ENCODE measurements around the gene EMSY. TPM values are rescaled to one million over a fixed set of nuclear protein-coding genes. Genes with fewer than 3 reads are reported as not detected.
"Not testable (repeated sequence)": the region's sequence is repeated elsewhere in the genome, so short reads cannot be mapped to it uniquely, and the experiment has no call there.

EMSY gene
- polyA plus RNA-seq, 1 donor: 16.3 TPM

DNA sequence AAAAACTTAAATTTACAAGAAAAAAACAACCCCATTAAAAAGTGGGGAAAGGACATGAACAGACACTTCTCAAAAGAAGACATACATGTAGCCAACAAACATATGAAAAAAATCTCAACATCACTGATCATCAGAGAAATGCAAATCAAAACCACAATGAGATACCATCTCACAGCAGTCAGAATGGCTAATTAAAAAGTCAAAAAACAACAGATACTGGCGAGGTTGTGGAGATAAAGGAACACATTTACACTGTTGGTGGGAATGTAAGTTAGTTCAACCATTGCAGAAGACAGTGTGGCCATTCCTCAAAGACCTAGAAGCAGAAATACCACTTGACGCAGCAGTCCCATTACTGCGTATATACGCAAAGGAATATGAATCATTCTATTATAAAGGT is 150.3 kb downstream of the EMSY start:
- H3K4me1 ChIP-seq (ENCODE audit: control insufficient read depth, insufficient read depth, low read length); H3K9me3 ChIP-seq (ENCODE audit: control insufficient read depth, low read depth, low read length); H3K36me3 ChIP-seq (ENCODE audit: control insufficient read depth, insufficient read depth, low read length); H3K4me3 ChIP-seq (ENCODE audit: low read length); DNase-seq; H3K27ac ChIP-seq (ENCODE audit: low read length); H3K27me3 ChIP-seq (ENCODE audit: control insufficient read depth, insufficient read depth, low read length): not testable (repeated sequence)
- WGBS (ENCODE audit: insufficient coverage, low lambda C conversion rate): 92% methylated on average over 2 of the region's 4 CpGs

DNA sequence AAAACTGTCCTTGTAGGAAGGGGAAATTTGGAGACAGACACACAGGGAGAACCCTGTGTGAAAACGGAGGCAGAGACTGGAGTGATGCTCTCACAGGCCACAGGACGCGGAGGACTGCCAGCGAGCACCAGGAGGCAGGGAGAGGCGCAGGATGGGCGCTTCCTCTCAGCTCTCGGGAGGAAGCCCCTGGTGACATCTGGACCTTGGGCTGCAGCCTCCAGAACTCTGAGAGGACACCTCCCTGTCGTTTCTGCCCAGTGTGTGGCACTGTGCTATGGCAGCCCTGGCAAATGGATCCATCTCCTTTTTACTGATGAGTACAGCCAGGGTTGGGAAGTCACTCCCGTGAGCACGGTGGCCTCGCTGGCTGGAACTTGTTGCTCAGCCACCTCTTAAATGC is 151.8 kb downstream of the EMSY start:
- Histone ChIP-seq H3K4me1 (ENCODE audit: control insufficient read depth, insufficient read depth, low read length) (no peaks in the 10 kb centered on the region), H3K27ac (ENCODE audit: low read length) (no peak overlapping the region), H3K4me3 (ENCODE audit: low read length) (no peak overlapping the region), H3K36me3 (ENCODE audit: control insufficient read depth, insufficient read depth, low read length) (no peaks in the 10 kb centered on the region), H3K9me3 (ENCODE audit: control insufficient read depth, low read depth, low read length) (no peaks in the 10 kb centered on the region), H3K27me3 (ENCODE audit: control insufficient read depth, insufficient read depth, low read length) (peaks cover 2% of the 10 kb centered on the region)
- DNase-seq: no peak
- no CpG with 5 or more reads among the region's 11 CpGs for WGBS (ENCODE audit: insufficient coverage, low lambda C conversion rate)

DNA sequence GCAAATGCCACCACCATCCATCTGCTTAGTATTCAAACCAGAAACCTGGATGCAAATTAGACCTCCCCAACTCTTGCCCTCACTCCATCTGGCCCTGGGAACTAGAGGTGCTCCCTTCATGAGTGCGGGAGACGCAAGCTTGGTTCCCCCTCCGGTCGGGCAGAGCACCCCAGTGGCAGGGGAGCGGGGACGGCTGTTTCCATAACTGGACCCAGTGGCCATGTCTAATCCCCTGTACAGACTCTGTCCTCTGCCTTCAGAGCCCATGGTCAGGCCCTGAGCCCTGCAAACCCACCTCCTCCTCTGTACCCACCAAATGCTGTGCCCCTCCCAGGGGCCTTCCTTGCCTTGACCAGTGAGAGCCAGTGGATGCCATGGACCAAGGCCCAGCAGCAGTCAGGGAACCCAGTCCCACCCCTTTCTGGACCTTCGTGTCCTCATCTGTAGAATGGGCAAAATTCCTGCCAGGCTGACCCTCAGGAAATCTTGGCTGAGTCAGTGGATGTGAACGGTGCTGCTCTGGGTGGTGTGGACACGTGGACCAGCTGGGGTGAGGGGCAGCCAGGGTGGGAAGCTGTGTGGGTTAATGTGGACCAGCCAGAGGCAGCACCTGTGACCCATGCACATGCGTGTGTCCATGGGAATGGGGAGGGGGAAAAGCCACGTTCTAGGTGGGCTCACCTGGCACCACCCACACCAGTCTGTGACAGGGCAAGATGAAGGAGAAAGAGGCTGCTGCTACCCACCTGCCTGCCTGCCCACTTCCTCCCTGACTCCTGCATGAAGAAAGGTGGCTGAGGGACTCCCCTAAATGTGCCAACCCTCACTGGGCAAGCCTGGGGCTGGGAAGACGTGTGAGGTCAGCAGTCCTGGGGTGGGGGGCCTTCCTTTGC is 153.0 kb downstream of the EMSY start:
- H3K4me3 ChIP-seq (ENCODE audit: low read length): no peak overlapping the region
- peaks cover 9% of the 10 kb centered on the region for H3K4me1 ChIP-seq (ENCODE audit: control insufficient read depth, insufficient read depth, low read length)
- DNase-seq: no peak
- no peaks in the 10 kb centered on the region for H3K36me3 ChIP-seq (ENCODE audit: control insufficient read depth, insufficient read depth, low read length)
- no CpG with 5 or more reads among the region's 12 CpGs for WGBS (ENCODE audit: insufficient coverage, low lambda C conversion rate)
- no peak overlapping the region for H3K27ac ChIP-seq (ENCODE audit: low read length)
- peaks cover 2% of the 10 kb centered on the region for H3K27me3 ChIP-seq (ENCODE audit: control insufficient read depth, insufficient read depth, low read length)
- H3K9me3 ChIP-seq (ENCODE audit: control insufficient read depth, low read depth, low read length): no peaks in the 10 kb centered on the region

DNA sequence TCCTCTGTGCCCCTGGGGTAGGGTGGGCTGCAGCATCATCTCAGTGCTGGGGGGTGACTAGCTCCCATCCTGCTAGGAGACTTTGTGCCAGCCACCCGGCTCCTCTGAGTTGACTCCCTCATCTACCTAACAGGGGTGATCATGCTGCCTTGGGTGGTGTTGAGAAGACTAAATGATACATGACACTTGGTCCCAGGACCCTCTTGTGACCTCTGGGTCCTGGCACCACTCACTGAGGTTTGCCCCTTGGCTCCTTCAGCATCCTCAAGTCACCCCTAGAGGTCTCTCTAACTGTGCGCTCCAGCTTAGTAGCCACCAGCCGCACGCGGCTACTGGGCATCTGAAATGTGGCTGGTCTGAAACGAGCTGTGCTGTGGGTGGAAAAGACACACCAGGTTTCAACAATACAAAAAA is 153.6 kb downstream of the EMSY start:
- Histone ChIP-seq H3K27ac (ENCODE audit: low read length) (no peak overlapping the region), H3K4me1 (ENCODE audit: control insufficient read depth, insufficient read depth, low read length) (peaks cover 14% of the 10 kb centered on the region), H3K4me3 (ENCODE audit: low read length) (no peak overlapping the region), H3K27me3 (ENCODE audit: control insufficient read depth, insufficient read depth, low read length) (peaks cover 2% of the 10 kb centered on the region), H3K36me3 (ENCODE audit: control insufficient read depth, insufficient read depth, low read length) (no peaks in the 10 kb centered on the region), H3K9me3 (ENCODE audit: control insufficient read depth, low read depth, low read length) (no peaks in the 10 kb centered on the region)
- 17% methylated on average over 4 of the region's 6 CpGs for WGBS (ENCODE audit: insufficient coverage, low lambda C conversion rate)
- DNase-seq: no peak

DNA sequence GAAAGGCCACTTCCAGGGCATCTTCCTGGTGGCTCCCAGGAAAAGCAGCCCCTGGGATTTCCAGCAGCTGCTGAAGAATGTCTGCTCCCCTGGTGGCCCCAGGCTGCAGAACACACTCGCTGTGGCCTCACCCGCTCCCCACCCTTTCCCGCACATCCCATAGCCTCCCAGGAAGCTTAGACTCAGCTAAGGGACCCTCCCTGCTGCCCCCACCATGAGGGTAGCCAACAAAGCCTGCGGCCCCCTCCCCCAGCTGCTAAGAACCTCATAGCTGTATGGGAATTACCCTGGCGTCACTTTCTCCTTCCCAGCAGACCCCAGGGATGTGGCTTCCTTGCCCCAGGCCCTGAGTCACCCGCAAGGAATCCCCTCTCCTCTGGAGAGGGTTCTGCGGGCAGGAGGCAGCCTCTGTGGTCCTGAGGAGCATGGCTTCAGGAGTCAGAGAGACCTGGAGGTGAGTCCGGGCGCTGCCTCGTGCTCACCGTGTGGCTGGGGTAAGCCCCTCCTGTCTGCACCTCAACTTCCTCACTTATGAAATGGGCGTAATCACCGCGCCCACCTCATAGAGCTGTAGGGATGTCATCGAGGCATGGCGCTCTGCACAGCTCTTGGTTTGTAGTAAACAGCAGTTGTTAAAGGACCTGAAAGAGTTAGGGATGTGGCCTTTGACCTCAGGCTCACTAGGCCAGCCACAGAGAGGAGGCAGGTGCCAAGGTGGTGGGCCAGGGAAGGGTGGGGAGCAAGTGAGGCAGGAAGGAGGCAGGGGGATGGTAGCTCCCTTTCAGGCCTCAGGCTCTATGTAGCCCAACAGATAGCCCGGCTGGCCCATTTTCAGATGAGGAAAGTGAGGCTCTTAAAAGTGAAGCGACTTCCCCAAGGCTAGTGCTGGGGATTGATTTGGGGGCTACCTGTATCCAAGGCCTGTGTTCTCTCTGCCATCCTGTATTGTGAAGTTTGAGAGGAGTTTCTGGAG is 154.5 kb downstream of the EMSY start:
- H3K27me3 ChIP-seq (ENCODE audit: control insufficient read depth, insufficient read depth, low read length): peaks cover 2% of the 10 kb centered on the region
- no peak for DNase-seq

DNA sequence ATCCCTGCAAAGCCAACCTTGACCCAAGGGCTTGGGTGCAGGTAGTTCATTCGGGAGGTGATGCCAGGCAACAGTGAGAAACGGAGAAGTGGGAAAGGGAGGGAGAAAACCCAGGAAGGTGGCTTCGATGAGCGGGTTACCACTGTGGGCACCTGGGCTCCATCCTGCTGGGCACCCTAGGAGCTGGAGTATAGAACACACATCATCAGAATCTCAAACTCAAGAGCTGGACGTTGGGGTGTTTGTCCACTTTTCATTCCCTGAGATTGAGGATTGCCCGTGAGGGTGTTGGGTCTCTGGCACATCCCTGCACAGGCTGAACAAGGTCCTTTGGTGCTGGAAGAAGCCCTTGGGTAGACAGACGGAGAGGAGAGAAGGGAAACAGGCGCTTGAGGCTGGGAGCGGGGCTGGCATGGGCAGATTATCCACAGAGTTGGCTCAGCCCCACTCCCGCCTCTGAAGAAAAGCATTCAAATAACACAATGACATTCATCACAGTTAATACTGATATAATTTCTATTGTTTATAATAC is 155.4 kb downstream of the EMSY start:
- Histone ChIP-seq H3K36me3 (ENCODE audit: control insufficient read depth, insufficient read depth, low read length) (no peaks in the 10 kb centered on the region), H3K4me3 (ENCODE audit: low read length) (no peak overlapping the region), H3K27me3 (ENCODE audit: control insufficient read depth, insufficient read depth, low read length) (peaks cover 2% of the 10 kb centered on the region), H3K4me1 (ENCODE audit: control insufficient read depth, insufficient read depth, low read length) (peaks cover 21% of the 10 kb centered on the region), H3K9me3 (ENCODE audit: control insufficient read depth, low read depth, low read length) (no peaks in the 10 kb centered on the region), H3K27ac (ENCODE audit: low read length) (no peak overlapping the region)
- 100% methylated on average over 2 of the region's 10 CpGs for WGBS (ENCODE audit: insufficient coverage, low lambda C conversion rate)
- DNase-seq: no peak

More for the DNA sequence above, 154.5 kb downstream of the EMSY start:
- 100% methylated on average over 1 of the region's 18 CpGs for WGBS (ENCODE audit: insufficient coverage, low lambda C conversion rate)
- H3K9me3 ChIP-seq (ENCODE audit: control insufficient read depth, low read depth, low read length): no peaks in the 10 kb centered on the region
- no peak overlapping the region for H3K27ac ChIP-seq (ENCODE audit: low read length)
- H3K4me3 ChIP-seq (ENCODE audit: low read length): no peak overlapping the region
- peaks cover 14% of the 10 kb centered on the region for H3K4me1 ChIP-seq (ENCODE audit: control insufficient read depth, insufficient read depth, low read length)
- no peaks in the 10 kb centered on the region for H3K36me3 ChIP-seq (ENCODE audit: control insufficient read depth, insufficient read depth, low read length)

DNA sequence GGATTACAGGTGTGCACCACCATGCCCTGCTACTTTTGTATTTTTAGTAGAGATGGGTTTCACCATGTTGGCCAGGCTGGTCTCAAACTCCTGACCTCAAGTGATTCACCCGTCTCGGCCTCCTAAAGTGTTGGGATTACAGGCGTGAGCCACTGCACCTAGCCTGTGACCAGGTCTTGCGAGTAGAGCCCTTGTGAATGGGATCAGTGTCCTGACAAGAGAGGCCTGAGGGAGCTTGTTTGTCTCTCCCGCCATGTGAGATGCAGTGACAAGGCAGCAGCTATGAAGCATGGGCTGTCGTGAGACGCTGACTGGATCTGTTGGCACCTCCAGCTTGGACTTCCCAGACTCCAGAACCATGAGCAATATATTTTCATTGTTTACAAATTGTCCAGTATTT is 156.5 kb downstream of the EMSY start:
- no CpG with 5 or more reads among the region's 7 CpGs for WGBS (ENCODE audit: insufficient coverage, low lambda C conversion rate)
- no peak overlapping the region for H3K27ac ChIP-seq (ENCODE audit: low read length)
- no peak for DNase-seq

DNA sequence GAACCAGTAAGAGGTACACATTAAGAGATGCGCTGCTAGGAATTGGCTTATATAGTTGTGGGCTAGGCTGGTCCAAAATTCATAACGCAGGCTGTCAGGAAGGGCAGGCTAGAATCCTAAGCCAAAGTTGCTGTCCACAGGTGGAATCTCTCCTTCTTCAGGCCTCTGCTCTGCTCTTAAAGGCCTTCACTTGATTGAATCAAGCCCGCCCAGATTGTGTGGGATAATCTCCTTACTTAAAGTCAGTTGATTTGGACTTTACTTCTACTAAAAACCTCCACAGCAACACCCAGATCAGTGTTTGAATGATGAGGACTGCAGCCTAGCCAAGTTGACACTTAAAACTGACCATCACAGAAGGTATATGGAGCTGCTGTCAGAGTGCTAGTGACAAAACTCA is 156.9 kb downstream of the EMSY start:
- H3K27ac ChIP-seq (ENCODE audit: low read length): no peak overlapping the region
- H3K4me3 ChIP-seq (ENCODE audit: low read length): no peak overlapping the region
- peaks cover 2% of the 10 kb centered on the region for H3K27me3 ChIP-seq (ENCODE audit: control insufficient read depth, insufficient read depth, low read length)
- no CpG with 5 or more reads among the region's 3 CpGs for WGBS (ENCODE audit: insufficient coverage, low lambda C conversion rate)
- no peaks in the 10 kb centered on the region for H3K36me3 ChIP-seq (ENCODE audit: control insufficient read depth, insufficient read depth, low read length)
- peaks cover 12% of the 10 kb centered on the region for H3K9me3 ChIP-seq (ENCODE audit: control insufficient read depth, low read depth, low read length)
- H3K4me1 ChIP-seq (ENCODE audit: control insufficient read depth, insufficient read depth, low read length): peaks cover 28% of the 10 kb centered on the region
- DNase-seq: no peak

More for the DNA sequence above, 156.5 kb downstream of the EMSY start:
- H3K27me3 ChIP-seq (ENCODE audit: control insufficient read depth, insufficient read depth, low read length): peaks cover 2% of the 10 kb centered on the region
- H3K36me3 ChIP-seq (ENCODE audit: control insufficient read depth, insufficient read depth, low read length): no peaks in the 10 kb centered on the region
- peaks cover 8% of the 10 kb centered on the region for H3K9me3 ChIP-seq (ENCODE audit: control insufficient read depth, low read depth, low read length)
- H3K4me1 ChIP-seq (ENCODE audit: control insufficient read depth, insufficient read depth, low read length): peaks cover 28% of the 10 kb centered on the region
- no peak overlapping the region for H3K4me3 ChIP-seq (ENCODE audit: low read length)

DNA sequence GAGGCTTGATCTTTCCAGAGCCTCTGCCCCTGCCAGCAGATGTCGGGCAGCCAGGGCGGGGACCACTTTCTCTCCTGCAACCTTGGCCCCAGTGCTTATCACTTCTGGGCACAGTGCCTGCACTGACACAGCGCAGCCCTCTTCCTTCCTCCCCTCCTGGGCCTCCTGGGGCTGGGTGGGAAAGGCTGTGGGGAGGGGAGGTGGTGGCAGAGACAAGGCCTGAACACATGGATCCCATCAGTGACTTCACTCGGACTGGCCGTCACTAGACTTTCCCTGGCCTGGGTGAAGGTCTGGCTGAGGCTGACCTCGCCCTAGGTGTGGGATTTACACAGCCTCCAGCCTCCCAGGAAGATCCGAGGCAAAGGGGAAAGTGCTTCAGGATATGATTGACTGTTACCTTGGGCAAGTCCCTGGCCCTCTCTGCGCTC is 157.6 kb downstream of the EMSY start:
- no peaks in the 10 kb centered on the region for H3K36me3 ChIP-seq (ENCODE audit: control insufficient read depth, insufficient read depth, low read length)
- no peak overlapping the region for H3K4me3 ChIP-seq (ENCODE audit: low read length)
- H3K4me1 ChIP-seq (ENCODE audit: control insufficient read depth, insufficient read depth, low read length): peaks cover 28% of the 10 kb centered on the region
- no CpG with 5 or more reads among the region's 8 CpGs for WGBS (ENCODE audit: insufficient coverage, low lambda C conversion rate)
- peaks cover 2% of the 10 kb centered on the region for H3K27me3 ChIP-seq (ENCODE audit: control insufficient read depth, insufficient read depth, low read length)
- DNase-seq: peak; percentile 61 to 81
- H3K9me3 ChIP-seq (ENCODE audit: control insufficient read depth, low read depth, low read length): peaks cover 12% of the 10 kb centered on the region
- H3K27ac ChIP-seq (ENCODE audit: low read length): no peak overlapping the region

All from large intestine (tissue), 3 donors.